ENCODE data around the gene STXBP5.

The STXBP5 gene

DNA sequence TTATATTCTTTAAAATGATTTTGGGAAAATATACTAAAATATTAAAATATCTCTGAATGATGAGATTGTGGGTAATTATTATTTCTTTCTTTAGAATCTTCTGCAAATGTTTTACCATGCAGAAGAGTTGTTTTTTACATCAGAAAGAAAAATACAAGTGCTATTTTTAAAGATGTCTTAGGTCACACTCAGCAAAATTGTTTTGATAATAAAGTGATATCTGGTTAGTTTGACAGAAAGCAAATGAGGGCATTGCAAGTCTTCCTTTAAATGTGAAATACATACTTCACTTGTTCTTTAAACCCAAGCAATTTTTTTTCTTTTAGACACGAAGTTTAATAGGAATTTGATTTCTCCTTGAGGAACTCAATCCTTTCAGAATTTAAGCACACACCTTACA, 43.6 kb upstream of the STXBP5 start:
- TF ChIP-seq, protein P1, sequence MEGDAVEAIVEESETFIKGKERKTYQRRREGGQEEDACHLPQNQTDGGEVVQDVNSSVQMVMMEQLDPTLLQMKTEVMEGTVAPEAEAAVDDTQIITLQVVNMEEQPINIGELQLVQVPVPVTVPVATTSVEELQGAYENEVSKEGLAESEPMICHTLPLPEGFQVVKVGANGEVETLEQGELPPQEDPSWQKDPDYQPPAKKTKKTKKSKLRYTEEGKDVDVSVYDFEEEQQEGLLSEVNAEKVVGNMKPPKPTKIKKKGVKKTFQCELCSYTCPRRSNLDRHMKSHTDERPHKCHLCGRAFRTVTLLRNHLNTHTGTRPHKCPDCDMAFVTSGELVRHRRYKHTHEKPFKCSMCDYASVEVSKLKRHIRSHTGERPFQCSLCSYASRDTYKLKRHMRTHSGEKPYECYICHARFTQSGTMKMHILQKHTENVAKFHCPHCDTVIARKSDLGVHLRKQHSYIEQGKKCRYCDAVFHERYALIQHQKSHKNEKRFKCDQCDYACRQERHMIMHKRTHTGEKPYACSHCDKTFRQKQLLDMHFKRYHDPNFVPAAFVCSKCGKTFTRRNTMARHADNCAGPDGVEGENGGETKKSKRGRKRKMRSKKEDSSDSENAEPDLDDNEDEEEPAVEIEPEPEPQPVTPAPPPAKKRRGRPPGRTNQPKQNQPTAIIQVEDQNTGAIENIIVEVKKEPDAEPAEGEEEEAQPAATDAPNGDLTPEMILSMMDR (IDR thresholded peaks at IDR 0.05): no peak

DNA sequence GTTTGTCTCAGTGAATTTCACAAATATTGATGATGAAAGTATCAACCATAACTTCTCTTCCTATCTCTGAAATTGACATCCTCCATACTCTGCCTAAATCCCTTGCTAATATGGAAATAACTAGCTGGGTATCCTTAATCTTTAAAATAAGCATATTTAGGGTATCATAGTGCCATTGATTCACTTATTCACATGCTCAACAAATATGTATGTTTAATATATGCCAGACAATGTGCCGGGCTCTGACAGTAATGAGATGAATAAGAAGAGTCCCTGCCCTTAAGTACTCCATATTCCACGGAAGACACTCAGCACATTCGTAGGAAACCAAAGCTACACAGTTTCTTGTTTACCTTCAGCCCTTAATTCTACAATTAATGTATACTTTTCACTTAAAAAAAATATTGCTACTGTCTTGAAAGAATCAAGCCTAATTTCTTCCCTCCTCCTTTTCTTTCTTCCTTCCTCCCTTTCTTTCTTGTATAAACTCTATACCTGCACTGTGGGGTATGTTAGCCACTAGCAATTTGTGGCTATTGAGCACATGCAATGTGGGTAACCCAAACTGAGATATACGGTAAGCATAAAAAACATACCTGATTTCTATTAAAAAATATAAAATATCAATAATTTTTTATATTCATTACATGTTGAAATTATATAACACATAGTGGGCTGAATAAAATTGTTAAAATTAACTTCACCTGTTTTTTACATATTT, 42.8 kb upstream of the STXBP5 start:
- TF ChIP-seq, protein P1 (IDR thresholded peaks at IDR 0.05): no peak

DNA sequence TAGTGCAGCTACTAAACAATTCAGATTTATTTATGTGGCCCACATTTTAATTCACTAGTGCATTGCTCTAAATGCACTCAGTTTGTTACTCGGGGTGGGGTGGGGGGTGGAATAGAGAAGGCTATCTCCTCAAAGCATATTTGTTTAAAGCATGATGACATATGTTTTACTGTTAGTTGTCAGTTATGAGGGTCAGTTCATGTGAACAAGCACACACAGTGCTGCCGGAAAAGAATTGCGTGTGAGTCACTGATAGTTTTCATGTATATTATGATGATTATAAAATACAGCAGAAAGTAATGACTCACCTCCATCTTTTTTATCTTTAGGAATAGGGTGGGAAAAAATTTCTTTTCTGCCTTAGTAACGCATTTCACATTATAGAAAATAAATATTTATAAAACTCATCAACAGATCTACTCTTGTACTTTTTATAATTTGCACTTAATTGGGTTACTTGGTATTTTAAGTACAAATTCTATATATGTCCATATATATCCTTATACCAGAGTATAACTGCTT, 42.2 kb upstream of the STXBP5 start:
- TF ChIP-seq, protein P1 (IDR thresholded peaks at IDR 0.05): no peak

DNA sequence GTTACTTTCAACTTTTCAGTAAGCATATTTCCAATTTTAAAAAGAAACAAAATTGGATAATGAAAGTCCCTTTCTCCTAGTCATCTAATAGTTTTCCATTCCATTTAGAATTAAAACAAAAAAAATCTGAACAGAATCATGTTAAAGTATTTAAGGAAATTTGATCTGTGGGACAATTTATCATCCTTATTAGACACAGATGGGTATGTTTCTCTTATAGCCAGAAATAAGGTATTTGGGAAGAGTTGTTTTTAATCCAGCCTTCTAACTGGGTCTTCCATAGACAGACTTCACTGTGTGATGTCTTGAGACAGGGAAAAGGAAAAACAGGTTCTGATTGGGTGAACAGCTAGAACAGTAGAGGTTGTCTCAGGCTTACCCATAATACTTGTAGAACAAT, 39.5 kb upstream of the STXBP5 start:
- TF ChIP-seq, protein P1 (IDR thresholded peaks at IDR 0.05): no peak

DNA sequence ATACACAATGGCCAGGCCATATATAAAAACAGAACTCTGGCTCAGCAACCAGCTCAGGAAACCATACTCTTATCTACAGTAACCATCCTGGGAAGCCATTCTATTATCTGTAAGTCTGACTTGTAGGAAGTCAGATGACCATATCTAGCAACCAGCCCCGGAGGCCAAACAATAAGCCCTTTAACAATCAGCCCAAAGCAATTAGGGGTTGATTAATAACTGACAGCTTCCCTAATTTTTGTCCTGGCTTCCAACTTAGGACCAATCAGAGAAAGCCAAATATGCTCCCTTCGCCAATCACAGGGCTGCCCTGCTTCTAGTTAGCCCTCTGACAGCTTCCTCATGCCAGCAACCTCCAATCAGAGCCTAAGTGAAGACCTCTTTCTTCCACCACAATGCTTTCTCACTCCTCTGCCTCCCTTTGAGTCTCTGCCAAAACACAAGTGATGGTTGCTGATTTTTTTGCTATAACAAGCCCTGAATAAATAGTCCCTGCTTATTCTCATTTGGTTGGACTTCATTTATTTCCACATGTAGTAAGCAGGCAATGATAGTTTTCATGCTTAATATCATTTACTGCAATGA, 37.8 kb upstream of the STXBP5 start:
- TF ChIP-seq, protein P1 (IDR thresholded peaks at IDR 0.05): no peak

DNA sequence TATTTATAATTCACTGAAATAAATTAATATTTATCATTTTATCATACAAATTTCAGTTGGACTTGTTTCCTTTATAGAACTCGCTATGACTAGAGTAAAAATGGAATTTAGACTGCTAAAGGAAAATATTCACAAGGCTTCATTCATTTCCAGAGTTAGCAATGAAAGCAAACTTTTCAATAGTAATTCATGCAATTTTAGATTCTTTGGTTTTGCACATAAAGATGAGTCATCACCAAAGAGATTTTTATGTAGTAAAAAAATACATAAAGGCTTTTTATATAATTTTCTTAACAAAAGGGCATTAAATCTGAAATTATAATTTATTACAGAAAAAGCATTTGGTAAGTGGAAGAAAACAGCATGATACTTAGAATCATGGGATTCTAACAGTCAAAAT, 37.2 kb upstream of the STXBP5 start:
- TF ChIP-seq, protein P1 (IDR thresholded peaks at IDR 0.05): no peak

DNA sequence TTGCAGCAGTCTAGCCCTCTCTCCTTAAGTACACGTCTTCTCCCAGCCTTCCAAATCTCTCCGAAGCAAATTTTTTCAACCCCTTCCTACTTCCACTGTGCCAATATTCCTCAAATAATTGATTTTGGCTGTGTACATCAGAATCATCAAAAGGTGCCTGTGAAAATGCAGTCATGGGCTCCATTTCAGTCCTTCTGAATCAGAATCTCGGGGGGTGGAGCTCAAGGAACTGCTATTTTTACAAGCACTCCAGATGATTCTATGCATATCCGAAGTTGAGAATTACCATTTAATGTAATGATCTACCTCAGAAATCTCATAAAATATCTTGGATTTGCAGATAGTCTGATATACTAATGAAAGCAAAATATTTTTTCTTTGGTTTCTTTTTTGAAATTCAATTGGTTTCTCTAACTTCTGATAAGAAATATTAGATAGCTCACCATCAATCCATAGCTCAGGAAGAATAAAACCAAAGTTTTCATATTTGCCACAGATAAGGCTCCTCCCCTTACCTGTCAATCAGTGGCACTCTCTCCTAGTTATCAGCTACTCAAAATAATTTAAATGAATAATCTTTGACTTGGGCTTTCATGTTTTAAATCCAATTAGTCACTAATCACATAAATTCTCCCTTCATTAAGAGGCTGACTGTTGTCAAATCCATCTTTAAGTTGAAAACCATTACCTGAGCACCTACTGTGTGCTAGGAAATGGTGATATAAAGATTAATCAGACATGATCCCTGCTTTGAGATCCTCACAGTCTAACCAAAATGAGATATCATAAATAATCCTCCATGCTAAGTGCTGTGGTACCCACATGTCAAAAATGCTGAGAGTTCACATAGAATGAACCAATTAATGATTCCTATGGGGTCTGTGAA, 36.4 kb upstream of the STXBP5 start:
- TF ChIP-seq, protein P1 (IDR thresholded peaks at IDR 0.05): no peak

Data from LNCAP (cell line).